Endodermal cell (in vitro differentiated cells): ENCODE measurements around the gene RNF126. TPM values are rescaled to one million over a fixed set of nuclear protein-coding genes. Genes with fewer than 3 reads are reported as not detected.

Experiments
- DNase-seq: peaks from one replicate; pipeline ENCODE4 v3.0.0-alpha.2; 2017
- H3K27ac ChIP-seq: 2 replicates; pipeline ENCODE4 v1.5.1; 2013; ENCODE audit warnings: mild to moderate bottlenecking, low read depth, low read length, moderate library complexity
- H3K27me3 ChIP-seq: 2 replicates; pipeline ENCODE4 v1.6.1; 2013; ENCODE audit warnings: mild to moderate bottlenecking, low read length, moderate library complexity; ENCODE audit not compliant: insufficient read depth, control insufficient read depth, poor library complexity, severe bottlenecking
- H3K36me3 ChIP-seq: 2 replicates; pipeline ENCODE4 v1.7.0; 2013; ENCODE audit warnings: mild to moderate bottlenecking, low read length, moderate library complexity; ENCODE audit not compliant: control insufficient read depth, insufficient read depth
- H3K4me1 ChIP-seq: one replicate; pipeline ENCODE4 v1.7.0; 2013; ENCODE audit warnings: low read length; ENCODE audit not compliant: control insufficient read depth, insufficient read depth
- H3K4me3 ChIP-seq: 2 replicates; pipeline ENCODE4 v1.5.1; 2013; ENCODE audit warnings: mild to moderate bottlenecking, low read length, moderate library complexity
- H3K9ac ChIP-seq: 2 replicates; pipeline ENCODE4 v1.6.1; 2013; ENCODE audit warnings: mild to moderate bottlenecking, low read length, moderate library complexity; ENCODE audit not compliant: poor library complexity, severe bottlenecking; ENCODE audit errors: extremely low read depth
- H3K9me3 ChIP-seq: 2 replicates; pipeline ENCODE4 v1.6.1; 2013; ENCODE audit warnings: mild to moderate bottlenecking, low read length, moderate library complexity; ENCODE audit not compliant: control insufficient read depth
- H3K27ac Mint-ChIP-seq: 2 replicates; pipeline ENCODE4 v1.8.0; 2020; ENCODE audit warnings: mixed read lengths
- H3K27me3 Mint-ChIP-seq: 2 replicates; pipeline ENCODE4 v1.8.0; 2021; ENCODE audit warnings: mild to moderate bottlenecking, mixed read lengths; ENCODE audit not compliant: insufficient read depth
- H3K36me3 Mint-ChIP-seq: 2 replicates; pipeline ENCODE4 v1.8.0; 2020; ENCODE audit warnings: low read depth, mixed read lengths
- H3K4me1 Mint-ChIP-seq: 2 replicates; pipeline ENCODE4 v1.8.0; 2020; ENCODE audit warnings: mixed read lengths
- H3K4me3 Mint-ChIP-seq: 2 replicates; pipeline ENCODE4 v1.8.0; 2020; ENCODE audit warnings: mild to moderate bottlenecking, moderate library complexity, mixed read lengths
- H3K9me3 Mint-ChIP-seq: 2 replicates; pipeline ENCODE4 v1.8.0; 2020; ENCODE audit warnings: mild to moderate bottlenecking, mixed read lengths
- WGBS, 2 experiments: methylation state at CpG; one replicate each; pipeline versions ENCODE4 v1.1.5 to v1.1.7; 2013; ENCODE audit warnings: missing lambda C conversion rate in 2 of 2, mixed read lengths in 1 of 2; ENCODE audit not compliant: insufficient coverage in 1 of 2, insufficient read length in 1 of 2; 5-methylcytosine and 5-hydroxymethylcytosine counted together
- total RNA-seq, 2 donors: library from RNA; stranded (reverse); fragmentation: NEBNext Ultra II Directional in 1 of 2; extraction: Animal tissue kit (Norgen Biotek cat#: 25700) in 1 of 2; gene quantifications; 2 replicates in 1 of 2; 3 replicates in 1 of 2; pipeline ENCODE4 v1.2.1, GENCODE V29; 2021
- TF ChIP-seq, protein P1 (sequence below): fragments of 200-600 bp; sonication (generic); conservative IDR thresholded peaks from 2 replicates; pipeline ENCODE4 v1.5.0; 2021; ENCODE audit warnings: antibody characterized with exemption, mild to moderate bottlenecking

Gene RNF126
- total RNA-seq, 2 donors from 2014 or later = 49.1 to 66.4 TPM

DNA sequence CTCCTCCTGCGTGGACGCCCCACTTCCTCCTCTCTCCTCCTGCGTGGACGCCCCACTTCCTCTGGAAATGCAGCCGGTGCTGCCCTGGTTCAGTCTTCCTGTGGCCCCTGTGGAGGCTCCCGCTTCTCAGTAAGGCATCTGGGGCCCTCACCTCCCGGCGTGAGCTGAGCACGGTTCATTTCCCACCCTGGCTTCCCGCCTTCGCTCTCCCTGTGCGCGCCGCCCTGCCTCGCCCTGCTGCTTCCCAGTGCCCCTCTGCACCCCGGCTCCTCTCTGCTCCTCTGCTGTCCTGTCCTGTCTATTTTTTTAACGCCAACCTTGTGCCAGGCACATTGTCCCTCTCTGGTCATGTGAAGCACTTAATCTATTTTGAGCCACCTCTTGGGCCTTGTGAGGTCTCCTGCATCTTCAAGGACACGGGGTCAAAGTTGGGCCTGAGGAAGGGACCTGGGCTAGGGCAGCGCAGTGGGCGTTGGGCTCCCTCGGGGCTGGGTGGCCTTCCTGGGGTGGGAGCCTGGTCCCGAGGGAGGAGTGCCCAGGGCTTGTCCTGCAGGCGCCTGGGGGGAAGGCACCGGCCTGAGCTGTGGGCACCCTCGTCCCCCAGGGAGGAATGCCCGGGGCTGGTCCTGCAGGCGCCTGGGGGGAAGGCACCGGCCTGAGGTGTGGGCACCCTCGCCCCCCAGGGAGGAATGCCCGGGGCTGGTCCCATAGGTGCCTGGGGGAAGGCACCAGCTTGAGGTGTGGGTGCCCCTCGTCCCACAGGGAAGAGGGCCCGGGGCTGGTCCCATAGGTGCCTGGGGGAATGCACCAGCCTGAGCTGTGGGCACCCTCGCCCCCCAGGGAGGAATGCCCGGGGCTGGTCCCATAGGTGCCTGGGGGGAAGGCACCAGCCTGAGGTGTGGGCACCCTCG is 60.4 kb downstream of the RNF126 start:
- no peak for DNase-seq
- Histone ChIP-seq H3K4me3 (no peak overlapping the region), H3K9me3 (no peaks in the 10 kb centered on the region), H3K27ac (no peak overlapping the region), H3K27me3 (no peaks in the 10 kb centered on the region), H3K4me1 (no peaks in the 10 kb centered on the region), H3K36me3 (no peaks in the 10 kb centered on the region), H3K9ac (no peak overlapping the region)
- Mint-ChIP-seq H3K4me3 (no peak overlapping the region), H3K4me1 (no peaks in the 10 kb centered on the region), H3K9me3 (peaks cover 20% of the 10 kb centered on the region), H3K27ac (no peak overlapping the region), H3K36me3 (no peaks in the 10 kb centered on the region), H3K27me3 (peaks cover 2% of the 10 kb centered on the region)
- WGBS, 2 experiments = 86 to 92% methylated on average over 16 to 35 of the region's 35 CpGs
- TF ChIP-seq, protein P1, sequence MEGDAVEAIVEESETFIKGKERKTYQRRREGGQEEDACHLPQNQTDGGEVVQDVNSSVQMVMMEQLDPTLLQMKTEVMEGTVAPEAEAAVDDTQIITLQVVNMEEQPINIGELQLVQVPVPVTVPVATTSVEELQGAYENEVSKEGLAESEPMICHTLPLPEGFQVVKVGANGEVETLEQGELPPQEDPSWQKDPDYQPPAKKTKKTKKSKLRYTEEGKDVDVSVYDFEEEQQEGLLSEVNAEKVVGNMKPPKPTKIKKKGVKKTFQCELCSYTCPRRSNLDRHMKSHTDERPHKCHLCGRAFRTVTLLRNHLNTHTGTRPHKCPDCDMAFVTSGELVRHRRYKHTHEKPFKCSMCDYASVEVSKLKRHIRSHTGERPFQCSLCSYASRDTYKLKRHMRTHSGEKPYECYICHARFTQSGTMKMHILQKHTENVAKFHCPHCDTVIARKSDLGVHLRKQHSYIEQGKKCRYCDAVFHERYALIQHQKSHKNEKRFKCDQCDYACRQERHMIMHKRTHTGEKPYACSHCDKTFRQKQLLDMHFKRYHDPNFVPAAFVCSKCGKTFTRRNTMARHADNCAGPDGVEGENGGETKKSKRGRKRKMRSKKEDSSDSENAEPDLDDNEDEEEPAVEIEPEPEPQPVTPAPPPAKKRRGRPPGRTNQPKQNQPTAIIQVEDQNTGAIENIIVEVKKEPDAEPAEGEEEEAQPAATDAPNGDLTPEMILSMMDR = no peak

DNA sequence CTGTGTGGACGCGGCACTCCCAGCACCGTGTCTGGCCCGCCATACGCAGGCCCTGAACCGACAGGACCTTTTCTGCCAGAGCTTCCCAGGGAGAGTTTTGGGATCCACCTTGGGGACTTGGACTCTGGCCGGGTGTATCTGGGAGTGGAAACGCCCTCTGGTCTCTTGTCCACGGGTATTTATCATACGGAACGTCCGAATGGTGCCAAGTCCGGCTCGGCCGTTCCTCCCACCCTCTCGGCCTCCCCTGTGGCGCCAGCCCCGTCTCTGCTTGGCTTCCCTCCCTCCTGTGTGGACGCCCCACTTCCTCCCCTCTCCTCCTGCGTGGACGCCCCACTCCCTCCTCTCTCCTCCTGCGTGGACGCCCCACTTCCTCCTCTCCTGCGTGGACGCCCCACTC is 61.2 kb downstream of the RNF126 start:
- H3K36me3 ChIP-seq = no peaks in the 10 kb centered on the region
- no peak overlapping the region for H3K9ac ChIP-seq
- no peaks in the 10 kb centered on the region for H3K27me3 ChIP-seq
- Mint-ChIP-seq H3K27ac (no peak overlapping the region), H3K36me3 (no peaks in the 10 kb centered on the region), H3K4me1 (no peaks in the 10 kb centered on the region), H3K4me3 (no peak overlapping the region), H3K27me3 (peaks cover 2% of the 10 kb centered on the region), H3K9me3 (peaks cover 20% of the 10 kb centered on the region)
- DNase-seq = no peak
- no peak overlapping the region for H3K27ac ChIP-seq
- TF ChIP-seq, protein P1 = no peak
- H3K4me3 ChIP-seq = no peak overlapping the region
- no peaks in the 10 kb centered on the region for H3K9me3 ChIP-seq
- WGBS, 2 experiments = 93 to 95% methylated on average over 10 to 19 of the region's 25 CpGs
- no peaks in the 10 kb centered on the region for H3K4me1 ChIP-seq

DNA sequence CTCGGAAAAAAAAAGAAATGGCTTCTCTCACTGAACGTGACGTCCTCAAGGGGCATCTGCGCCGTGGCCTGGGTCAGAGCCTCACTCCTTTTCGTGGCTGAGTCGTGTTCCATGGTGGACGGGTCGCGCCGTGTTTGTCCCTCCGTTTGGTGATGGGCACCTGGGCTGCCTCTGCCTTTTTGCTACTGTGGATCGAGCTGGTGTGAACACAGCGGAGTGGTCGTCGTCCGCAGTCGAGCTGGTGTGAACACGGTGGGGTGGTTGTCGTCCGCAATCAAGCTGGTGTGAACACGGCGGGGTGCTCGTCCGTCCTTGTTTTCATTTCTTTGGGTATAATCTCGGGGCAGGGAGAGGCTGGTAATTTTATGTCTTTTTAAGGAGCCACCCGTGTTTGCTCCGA is 61.7 kb downstream of the RNF126 start:
- no peaks in the 10 kb centered on the region for H3K36me3 ChIP-seq
- WGBS, 2 experiments = 90 to 92% methylated on average over 23 to 28 of the region's 28 CpGs
- H3K27me3 Mint-ChIP-seq = peaks cover 2% of the 10 kb centered on the region
- no peak for DNase-seq
- H3K4me3 Mint-ChIP-seq = no peak overlapping the region
- H3K36me3 Mint-ChIP-seq = no peaks in the 10 kb centered on the region
- no peak overlapping the region for H3K4me3 ChIP-seq
- H3K4me1 Mint-ChIP-seq = no peaks in the 10 kb centered on the region
- peaks cover 20% of the 10 kb centered on the region for H3K9me3 Mint-ChIP-seq
- H3K27ac Mint-ChIP-seq = no peak overlapping the region
- no peaks in the 10 kb centered on the region for H3K4me1 ChIP-seq
- TF ChIP-seq, protein P1 = no peak
- no peaks in the 10 kb centered on the region for H3K27me3 ChIP-seq
- H3K9me3 ChIP-seq = no peaks in the 10 kb centered on the region
- no peak overlapping the region for H3K9ac ChIP-seq
- no peak overlapping the region for H3K27ac ChIP-seq

Other genes starting within 250 kb of the RNF126 start
- gene SHC2, start 202.2 kb downstream of the RNF126 start, total RNA-seq = 10 to 100 TPM; 56.5 to 93.0 TPM
- 1 to 10 TPM in 1 of 2 donors, under 1 TPM in 1; 0.46 to 1.5 TPM for gene MADCAM1, start 166.7 kb downstream of the RNF126 start, total RNA-seq
- 10 to 100 TPM; 11.7 to 13.0 TPM for gene TPGS1, start 155.7 kb downstream of the RNF126 start, total RNA-seq
- 100 to 1,000 TPM; 128 to 138 TPM for gene CDC34, start 131.5 kb downstream of the RNF126 start, total RNA-seq
- under 1 TPM in 1 of 2 donors, not detected in 1; 0.51 TPM for gene GZMM, start 119.2 kb downstream of the RNF126 start, total RNA-seq
- gene BSG, start 90.6 kb downstream of the RNF126 start, total RNA-seq = 100 to 1,000 TPM; 808 to 833 TPM
- under 1 TPM; 0.15 to 0.75 TPM for gene HCN2, start 73.3 kb downstream of the RNF126 start, total RNA-seq
- 10 to 100 TPM; 76.6 to 86.4 TPM for gene POLRMT, start 29.7 kb downstream of the RNF126 start, total RNA-seq
- under 1 TPM; 0.81 to 0.82 TPM for gene FGF22, start 23.3 kb downstream of the RNF126 start, total RNA-seq
- gene FSTL3, start 13.2 kb upstream of the RNF126 start, total RNA-seq = 10 to 100 TPM in 1 of 2 donors, 1 to 10 TPM in 1; 9.8 to 14.1 TPM
- gene PRSS57, start 32.2 kb upstream of the RNF126 start, total RNA-seq = not detected
- 10 to 100 TPM; 32.9 to 40.8 TPM for gene PALM, start 45.7 kb upstream of the RNF126 start, total RNA-seq
- under 1 TPM in 1 of 2 donors, not detected in 1; 0.11 TPM for gene MISP, start 87.9 kb upstream of the RNF126 start, total RNA-seq
- 100 to 1,000 TPM; 647 to 694 TPM for gene PTBP1, start 134.2 kb upstream of the RNF126 start, total RNA-seq
- gene PLPPR3, start 158.7 kb upstream of the RNF126 start, total RNA-seq = 100 to 1,000 TPM; 110 to 111 TPM
- gene AZU1, start 164.6 kb upstream of the RNF126 start, total RNA-seq = 1 to 10 TPM; 2.5 to 3.7 TPM
- not detected for gene PRTN3, start 177.8 kb upstream of the RNF126 start, total RNA-seq
- not detected for gene ELANE, start 189.1 kb upstream of the RNF126 start, total RNA-seq
- 1 to 10 TPM in 1 of 2 donors, under 1 TPM in 1; 0.38 to 1.1 TPM for gene CFD, start 196.4 kb upstream of the RNF126 start, total RNA-seq
- 10 to 100 TPM; 75.8 to 92.4 TPM for gene MED16, start 230.0 kb upstream of the RNF126 start, total RNA-seq
- not detected for gene RNU6-9, start 230.3 kb upstream of the RNF126 start, total RNA-seq